AG04449 (cell line): ENCODE results near the gene PLA2G2A.

Experiments used
- CTCF ChIA-PET: fragments of 350-600 bp; formaldehyde crosslinking; extraction: SDS; loops from one replicate; lab custom pipeline; 2021; ENCODE audit warnings: antibody characterized with exemption; lab: Yijun Ruan, JAX
- POLR2A ChIA-PET: fragments of 400-600, 350-600 bp; formaldehyde crosslinking; extraction: SDS; loops from one replicate; lab custom pipeline; 2020; ENCODE audit warnings: antibody characterized with exemption, inconsistent platforms; lab: Yijun Ruan, JAX
- DNase-seq: peaks from one replicate; pipeline ENCODE4 v3.0.0-alpha.2; 2010; ENCODE audit warnings: low read depth, low spot score
- H3K4me3 ChIP-seq: 2 replicates; pipeline ENCODE4 v1.5.1; 2011; ENCODE audit warnings: low read depth, mild to moderate bottlenecking, control low read depth, low read length
- CTCF ChIP-seq: IDR thresholded peaks from one replicate; pipeline ENCODE4 v1.5.1; 2011; ENCODE audit warnings: mild to moderate bottlenecking, moderate library complexity, low read length, control low read depth, inconsistent platforms; ENCODE audit not compliant: insufficient read depth; ENCODE audit errors: missing control alignments

Gene PLA2G2A

GRCh38 chr1:19967808-19968207 lies 11.6 kb downstream of the PLA2G2A start:
- TF ChIP-seq CTCF = no peak
- no peak overlapping the region for H3K4me3 ChIP-seq
- ChIA-PET CTCF (interaction anchor here (1.0 to 1.8 kb wide), 3 partner anchors 49 to 246 kb away, joined by 3 to 4 read pairs (median 3); no protein-coding TSS in a partner anchor), POLR2A (no interaction called here)
- no peak for DNase-seq

- H3K4me3 ChIP-seq = no peak overlapping the region
- POLR2A ChIA-PET = no interaction called here
- no peak for TF ChIP-seq CTCF
- no peak for DNase-seq
- CTCF ChIA-PET = no interaction called here
These were observed 14.9 kb downstream of the PLA2G2A start for GRCh38 chr1:19964542-19964941.

GRCh38 chr1:19963636-19964035 lies 15.8 kb downstream of the PLA2G2A start:
- no peak for TF ChIP-seq CTCF
- ChIA-PET POLR2A (no interaction called here), CTCF (no interaction called here)
- H3K4me3 ChIP-seq = no peak overlapping the region
- no peak for DNase-seq

- ChIA-PET POLR2A (no interaction called here), CTCF (no interaction called here)
- DNase-seq = no peak
- no peak for TF ChIP-seq CTCF
- H3K4me3 ChIP-seq = no peak overlapping the region
These were observed 18.8 kb downstream of the PLA2G2A start for GRCh38 chr1:19960591-19960990.

GRCh38 chr1:19957779-19958178 lies 21.6 kb downstream of the PLA2G2A start:
- DNase-seq = no peak
- H3K4me3 ChIP-seq = no peak overlapping the region
- peak; percentile 17 for TF ChIP-seq CTCF
- CTCF ChIA-PET = interaction anchor here (0.9 to 2.3 kb wide), 4 partner anchors 9 to 238 kb away, joined by 3 to 8 read pairs (median 3); no protein-coding TSS in a partner anchor
- POLR2A ChIA-PET = no interaction called here

GRCh38 chr1:19955534-19956170 lies 23.8 kb downstream of the PLA2G2A start:
- no peak for DNase-seq
- CTCF ChIA-PET = interaction anchor here (1.0 to 1.5 kb wide), 2 partner anchors 37 to 196 kb away, joined by 3 to 6 read pairs; no protein-coding TSS in a partner anchor
- POLR2A ChIA-PET = no interaction called here
- no peak overlapping the region for H3K4me3 ChIP-seq
- TF ChIP-seq CTCF = no peak
